Nephron (organoid): Measurements from ENCODE around the gene RIOK3.

ENCODE experiments used
- H3K27ac Mint-ChIP-seq, 3 experiments: 2 replicates each; pipeline ENCODE4 v1.8.0; 2020; ENCODE audit warnings: mixed read lengths in 3 of 3, mild to moderate bottlenecking in 2 of 3, moderate library complexity in 1 of 3
- H3K27me3 Mint-ChIP-seq: 2 replicates; pipeline ENCODE4 v1.8.0; 2021; ENCODE audit warnings: low read depth, mild to moderate bottlenecking, moderate library complexity, mixed read lengths
- H3K36me3 Mint-ChIP-seq: 2 replicates; pipeline ENCODE4 v1.8.0; 2020; ENCODE audit warnings: low read depth, mixed read lengths
- H3K4me1 Mint-ChIP-seq: 2 replicates; pipeline ENCODE4 v1.8.0; 2020; ENCODE audit warnings: mixed read lengths
- H3K4me3 Mint-ChIP-seq, 3 experiments: 2 replicates each; pipeline ENCODE4 v1.8.0; 2020; ENCODE audit warnings: mild to moderate bottlenecking in 3 of 3, mixed read lengths in 3 of 3, moderate library complexity in 2 of 3
- H3K9me3 Mint-ChIP-seq: 2 replicates; pipeline ENCODE4 v1.8.0; 2020; ENCODE audit warnings: mixed read lengths
- CTCF ChIP-seq, 3 experiments: fragments of 200-600 bp; sonication (generic); IDR thresholded peaks; one replicate each; pipeline ENCODE4 v1.5.0; 2021; ENCODE audit warnings: antibody characterized with exemption in 3 of 3; ENCODE audit not compliant: unreplicated experiment in 3 of 3

The RIOK3 gene

GRCh38 chr18:23495723-23496440 lies 42.8 kb downstream of the RIOK3 start:
- peaks cover 7% of the 10 kb centered on the region for H3K9me3 Mint-ChIP-seq
- H3K27ac Mint-ChIP-seq: no peak overlapping the region
- H3K27me3 Mint-ChIP-seq: peaks cover 6% of the 10 kb centered on the region
- H3K4me1 Mint-ChIP-seq: no peaks in the 10 kb centered on the region
- H3K36me3 Mint-ChIP-seq: no peaks in the 10 kb centered on the region
- no peak for TF ChIP-seq CTCF (IDR thresholded peaks at IDR 0.05; ENCODE audit: unreplicated experiment in 3 of 3)
- no peak overlapping the region for H3K4me3 Mint-ChIP-seq

GRCh38 chr18:23498117-23498516 lies 45.0 kb downstream of the RIOK3 start:
- Mint-ChIP-seq H3K4me1 (peaks cover 9% of the 10 kb centered on the region), H3K4me3 (no peak overlapping the region), H3K36me3 (no peaks in the 10 kb centered on the region), H3K27ac (no peak overlapping the region), H3K27me3 (peaks cover 9% of the 10 kb centered on the region), H3K9me3 (peaks cover 2% of the 10 kb centered on the region)
- no peak for TF ChIP-seq CTCF (IDR thresholded peaks at IDR 0.05; ENCODE audit: unreplicated experiment in 3 of 3)

- TF ChIP-seq CTCF (IDR thresholded peaks at IDR 0.05; ENCODE audit: unreplicated experiment in 3 of 3): peak; percentile 64 to 73 (median 70)
Measured at GRCh38 chr18:23498877-23499276, 45.8 kb downstream of the RIOK3 start.

GRCh38 chr18:23499291-23499781 lies 46.2 kb downstream of the RIOK3 start:
- no peak for TF ChIP-seq CTCF (IDR thresholded peaks at IDR 0.05; ENCODE audit: unreplicated experiment in 3 of 3)
- peaks cover 15% of the 10 kb centered on the region for H3K4me1 Mint-ChIP-seq
- no peaks in the 10 kb centered on the region for H3K36me3 Mint-ChIP-seq

More at GRCh38 chr18:23498877-23499276, 45.8 kb downstream of the RIOK3 start:
- Mint-ChIP-seq H3K4me1 (peaks cover 10% of the 10 kb centered on the region), H3K9me3 (no peaks in the 10 kb centered on the region), H3K27ac (no peak overlapping the region), H3K36me3 (no peaks in the 10 kb centered on the region), H3K27me3 (peaks cover 11% of the 10 kb centered on the region), H3K4me3 (no peak overlapping the region)

GRCh38 chr18:23501626-23502025 lies 48.5 kb downstream of the RIOK3 start:
- Mint-ChIP-seq H3K4me1 (peaks cover 22% of the 10 kb centered on the region), H3K36me3 (no peaks in the 10 kb centered on the region), H3K4me3 (peak overlapping the region; percentile 61 to 78 (median 74)), H3K27ac (no peak overlapping the region), H3K27me3 (peaks cover 15% of the 10 kb centered on the region), H3K9me3 (no peaks in the 10 kb centered on the region)
- no peak for TF ChIP-seq CTCF (IDR thresholded peaks at IDR 0.05; ENCODE audit: unreplicated experiment in 3 of 3)

More at GRCh38 chr18:23499291-23499781, 46.2 kb downstream of the RIOK3 start:
- no peak overlapping the region for H3K27ac Mint-ChIP-seq
- peaks cover 15% of the 10 kb centered on the region for H3K27me3 Mint-ChIP-seq
- H3K4me3 Mint-ChIP-seq: peak overlapping the region in 2 of 3 experiments; percentile 22 to 29
- no peaks in the 10 kb centered on the region for H3K9me3 Mint-ChIP-seq
